AML-193 (cell line): Measurements from ENCODE around the gene HOMER1.

Experiments used
- DNase-seq, 2 experiments: peaks; one replicate each; lab custom pipeline; 2025; lab: John Stamatoyannopoulos, UW

Gene HOMER1

GRCh38 chr5:79489773-79490172 lies 24.2 kb downstream of the HOMER1 start:
- DNase-seq = no peak

GRCh38 chr5:79488775-79489174 lies 25.2 kb downstream of the HOMER1 start:
- DNase-seq = no peak

- no peak for DNase-seq
Measured at GRCh38 chr5:79488058-79488457, 25.9 kb downstream of the HOMER1 start.

GRCh38 chr5:79487251-79487650 lies 26.7 kb downstream of the HOMER1 start:
- DNase-seq = no peak

- DNase-seq = no peak
Measured at GRCh38 chr5:79486116-79486515, 27.8 kb downstream of the HOMER1 start.

GRCh38 chr5:79484731-79485130 lies 29.2 kb downstream of the HOMER1 start:
- DNase-seq = no peak

- DNase-seq = no peak
Measured at GRCh38 chr5:79481574-79481973, 32.4 kb downstream of the HOMER1 start.

GRCh38 chr5:79480991-79481390 lies 32.9 kb downstream of the HOMER1 start:
- DNase-seq = no peak

- no peak for DNase-seq
Measured at GRCh38 chr5:79475152-79475466, 38.8 kb downstream of the HOMER1 start.

- DNase-seq = no peak
Measured at GRCh38 chr5:79474367-79475151, 39.4 kb downstream of the HOMER1 start.

- no peak for DNase-seq
Measured at GRCh38 chr5:79471556-79471955, 42.4 kb downstream of the HOMER1 start.

- peak; percentile 21 to 30 for DNase-seq
Measured at GRCh38 chr5:79464695-79465332, 49.1 kb downstream of the HOMER1 start.

GRCh38 chr5:79464278-79464677 lies 49.7 kb downstream of the HOMER1 start:
- DNase-seq = no peak

GRCh38 chr5:79459626-79460025 lies 54.3 kb downstream of the HOMER1 start:
- DNase-seq = no peak

- DNase-seq = no peak
Measured at GRCh38 chr5:79456890-79457583, 56.9 kb downstream of the HOMER1 start.

- DNase-seq = no peak
Measured at GRCh38 chr5:79456400-79456799, 57.5 kb downstream of the HOMER1 start.

- DNase-seq = no peak
Measured at GRCh38 chr5:79454043-79454442, 59.9 kb downstream of the HOMER1 start.

GRCh38 chr5:79448336-79448735 lies 65.6 kb downstream of the HOMER1 start:
- no peak for DNase-seq

GRCh38 chr5:79436821-79437220 lies 77.1 kb downstream of the HOMER1 start:
- no peak for DNase-seq

GRCh38 chr5:79436224-79436623 lies 77.7 kb downstream of the HOMER1 start:
- DNase-seq = no peak

GRCh38 chr5:79430196-79430595 lies 83.7 kb downstream of the HOMER1 start:
- DNase-seq = no peak

GRCh38 chr5:79423296-79423695 lies 90.6 kb downstream of the HOMER1 start:
- no peak for DNase-seq

- no peak for DNase-seq
Measured at GRCh38 chr5:79420248-79420647, 93.7 kb downstream of the HOMER1 start.
